SW480 (cell line): ENCODE measurements around the gene MYO7A.

Source experiments
- DNase-seq: peaks from one replicate; pipeline ENCODE4 v3.0.0-alpha.2; 2016; ENCODE audit warnings: low spot score

Gene MYO7A

DNA sequence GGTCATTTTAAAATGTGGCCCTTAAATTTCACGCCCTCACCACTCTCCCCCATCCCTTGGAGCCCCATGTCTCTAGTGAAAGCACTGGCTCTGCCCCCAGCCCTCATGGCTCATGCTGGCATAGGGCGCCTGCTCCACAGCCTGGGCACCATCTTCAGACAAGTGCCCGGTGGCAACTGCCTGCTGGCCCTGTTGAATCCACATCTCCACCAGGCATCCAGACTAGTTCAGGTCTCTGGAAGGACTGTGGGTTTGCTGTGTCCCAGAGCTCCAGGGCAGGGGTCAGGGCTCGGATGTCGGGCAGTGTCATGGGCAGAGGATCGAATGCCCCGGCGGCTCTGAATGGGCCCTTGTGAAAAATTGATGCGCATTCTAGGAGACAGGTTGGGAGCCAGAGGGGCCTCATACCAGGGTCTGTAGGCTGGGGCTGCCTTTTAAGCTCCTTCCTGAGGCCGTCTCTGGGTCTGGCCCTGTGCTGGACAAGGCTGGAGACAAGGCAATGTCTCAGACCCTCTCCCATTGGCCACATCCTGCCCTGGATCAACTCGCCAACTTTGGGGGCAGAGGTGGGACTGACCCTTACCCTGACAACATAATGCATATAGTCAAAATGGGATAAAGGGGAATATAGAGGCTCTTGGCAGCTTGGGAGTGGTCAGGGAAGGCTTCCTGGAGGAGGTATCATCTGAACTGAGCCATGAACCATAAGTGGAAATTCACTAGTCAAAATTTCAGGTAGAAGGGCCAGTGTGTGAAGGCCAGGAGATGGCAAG is 1.2 kb downstream of the MYO7A start:
- no peak for DNase-seq

DNA sequence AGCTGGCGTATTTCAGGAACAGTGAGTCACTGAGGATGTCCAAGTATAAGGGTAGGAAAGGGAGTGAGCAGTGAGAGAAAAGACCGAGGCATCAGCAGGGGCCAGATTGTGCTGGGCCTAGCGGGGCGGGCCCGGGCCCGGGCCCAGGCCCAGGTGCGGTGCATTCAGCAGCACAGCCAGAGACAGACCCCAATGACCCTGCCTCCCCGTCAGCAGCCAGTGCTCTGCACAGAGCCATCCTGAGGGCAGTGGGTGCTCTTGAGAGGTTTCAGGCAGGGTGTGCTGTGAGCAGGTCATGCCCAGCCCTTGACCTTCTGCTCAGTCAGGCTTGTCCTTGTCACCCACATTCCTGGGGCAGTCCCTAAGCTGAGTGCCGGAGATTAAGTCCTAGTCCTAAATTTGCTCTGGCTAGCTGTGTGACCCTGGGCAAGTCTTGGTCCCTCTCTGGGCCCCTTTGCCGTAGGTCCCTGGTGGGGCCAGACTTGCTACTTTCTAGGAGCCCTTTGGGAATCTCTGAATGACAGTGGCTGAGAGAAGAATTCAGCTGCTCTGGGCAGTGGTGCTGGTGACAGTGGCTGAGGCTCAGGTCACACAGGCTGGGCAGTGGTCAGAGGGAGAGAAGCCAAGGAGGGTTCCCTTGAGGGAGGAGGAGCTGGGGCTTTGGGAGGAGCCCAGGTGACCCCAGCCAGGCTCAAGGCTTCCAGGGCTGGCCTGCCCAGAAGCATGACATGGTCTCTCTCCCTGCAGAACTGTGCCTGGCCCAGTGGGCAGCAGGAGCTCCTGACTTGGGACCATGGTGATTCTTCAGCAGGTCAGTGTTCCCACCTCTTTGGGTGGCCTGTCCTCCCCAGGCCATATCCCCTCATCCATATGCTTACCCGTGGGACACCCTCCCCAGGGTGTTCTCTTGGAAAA is 2.1 kb downstream of the MYO7A start:
- no peak for DNase-seq

- no peak for DNase-seq
These were observed 2.9 kb downstream of the MYO7A start for GRCh38 chr11:77130763-77131513.

- DNase-seq: no peak
These were observed 3.5 kb downstream of the MYO7A start for GRCh38 chr11:77131560-77131959.

DNA sequence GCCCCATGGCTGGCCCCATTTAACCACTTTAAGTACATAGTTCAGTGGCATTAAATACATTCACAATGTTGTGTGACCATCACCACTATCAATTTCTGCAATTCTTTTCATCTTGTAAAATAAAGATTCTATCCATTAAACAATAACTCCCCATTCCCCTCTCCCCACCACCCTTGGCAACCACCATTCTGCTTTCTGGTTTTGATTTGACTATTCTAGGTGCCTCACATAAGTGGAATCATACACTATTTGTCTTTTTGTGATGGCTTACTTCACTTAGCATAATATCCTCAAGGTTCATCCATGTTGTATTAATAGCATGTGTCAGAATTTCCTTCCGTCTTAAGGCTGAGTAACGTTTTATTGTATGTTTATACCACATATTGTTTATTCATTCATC is 7.0 kb downstream of the MYO7A start:
- no peak for DNase-seq

DNA sequence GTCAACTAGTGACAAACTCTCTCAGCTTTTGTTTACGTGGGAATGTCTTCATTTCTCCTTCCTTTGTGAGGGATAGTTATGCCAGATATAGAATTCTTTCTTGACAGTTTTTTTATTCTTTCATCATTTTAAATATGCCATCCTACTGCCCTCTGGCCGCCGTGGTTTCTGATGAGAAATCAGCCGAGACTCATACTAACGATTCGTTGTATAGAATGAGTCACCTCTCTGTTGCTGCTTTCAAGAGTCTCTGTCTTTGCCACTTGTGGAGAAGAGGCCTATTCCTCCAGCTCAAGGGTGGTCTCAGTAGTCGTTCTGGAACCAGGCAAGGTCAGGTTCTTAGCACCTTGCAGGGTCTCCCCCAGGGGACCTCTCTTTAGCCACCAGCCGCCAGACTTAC is 8.0 kb downstream of the MYO7A start:
- DNase-seq: no peak

- DNase-seq: no peak
These were observed 8.9 kb downstream of the MYO7A start for GRCh38 chr11:77136784-77137420.

DNA sequence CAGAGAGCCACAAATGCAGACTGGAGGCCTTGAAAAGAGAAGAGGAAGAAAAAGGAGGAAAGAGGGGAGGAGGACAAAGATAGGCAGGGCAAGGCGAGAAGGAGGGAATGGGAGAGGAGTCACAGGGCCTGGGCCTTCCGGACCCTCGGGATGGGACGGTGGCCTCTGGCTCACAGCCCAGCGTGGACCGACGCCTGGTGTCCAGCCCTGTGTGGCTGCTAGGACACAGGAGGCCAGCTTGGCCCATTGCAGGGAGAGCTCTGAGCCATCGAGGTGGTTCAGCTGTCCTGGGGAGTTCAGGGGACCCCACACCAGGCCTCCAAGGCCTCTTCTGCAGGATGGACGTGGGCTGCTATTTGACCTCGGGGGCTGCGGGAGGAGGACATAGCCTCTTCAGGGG is 9.4 kb downstream of the MYO7A start:
- DNase-seq: no peak

DNA sequence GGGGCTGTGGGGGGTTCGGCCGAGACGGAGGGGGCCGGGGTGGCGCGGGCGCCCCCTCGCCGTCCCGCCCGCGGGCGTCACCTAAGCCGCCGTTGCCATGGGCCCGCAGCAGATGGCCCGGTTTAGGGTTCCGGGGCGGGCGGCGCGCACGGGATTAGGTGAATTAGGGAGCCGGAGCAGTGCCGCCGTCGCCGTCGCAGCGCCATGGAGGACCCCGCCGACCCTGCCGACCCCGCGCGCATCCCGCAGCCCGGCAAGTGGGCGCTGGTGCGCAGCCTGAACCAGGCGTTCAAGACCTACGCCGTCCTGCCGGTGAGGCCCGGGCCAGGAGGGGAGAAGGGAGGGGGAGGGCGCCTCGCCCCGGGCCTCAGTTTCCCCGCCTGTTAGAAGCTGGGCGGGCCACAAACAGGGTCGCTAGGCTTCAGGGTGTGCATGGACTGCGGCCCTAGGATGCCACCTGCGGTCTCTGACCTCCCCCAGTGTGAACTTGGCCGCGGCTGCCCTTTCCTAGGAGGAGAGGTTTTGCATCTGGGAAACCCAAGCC is 10.1 kb downstream of the MYO7A start:
- no peak for DNase-seq

GRCh38 chr11:77139201-77139600 is 11.2 kb downstream of the MYO7A start:
- DNase-seq: no peak

- DNase-seq: no peak
These were observed 12.3 kb downstream of the MYO7A start for GRCh38 chr11:77140231-77140851.

GRCh38 chr11:77141034-77141433 is 13.0 kb downstream of the MYO7A start:
- DNase-seq: no peak

- DNase-seq: no peak
These were observed 13.4 kb downstream of the MYO7A start for GRCh38 chr11:77141475-77141874.

DNA sequence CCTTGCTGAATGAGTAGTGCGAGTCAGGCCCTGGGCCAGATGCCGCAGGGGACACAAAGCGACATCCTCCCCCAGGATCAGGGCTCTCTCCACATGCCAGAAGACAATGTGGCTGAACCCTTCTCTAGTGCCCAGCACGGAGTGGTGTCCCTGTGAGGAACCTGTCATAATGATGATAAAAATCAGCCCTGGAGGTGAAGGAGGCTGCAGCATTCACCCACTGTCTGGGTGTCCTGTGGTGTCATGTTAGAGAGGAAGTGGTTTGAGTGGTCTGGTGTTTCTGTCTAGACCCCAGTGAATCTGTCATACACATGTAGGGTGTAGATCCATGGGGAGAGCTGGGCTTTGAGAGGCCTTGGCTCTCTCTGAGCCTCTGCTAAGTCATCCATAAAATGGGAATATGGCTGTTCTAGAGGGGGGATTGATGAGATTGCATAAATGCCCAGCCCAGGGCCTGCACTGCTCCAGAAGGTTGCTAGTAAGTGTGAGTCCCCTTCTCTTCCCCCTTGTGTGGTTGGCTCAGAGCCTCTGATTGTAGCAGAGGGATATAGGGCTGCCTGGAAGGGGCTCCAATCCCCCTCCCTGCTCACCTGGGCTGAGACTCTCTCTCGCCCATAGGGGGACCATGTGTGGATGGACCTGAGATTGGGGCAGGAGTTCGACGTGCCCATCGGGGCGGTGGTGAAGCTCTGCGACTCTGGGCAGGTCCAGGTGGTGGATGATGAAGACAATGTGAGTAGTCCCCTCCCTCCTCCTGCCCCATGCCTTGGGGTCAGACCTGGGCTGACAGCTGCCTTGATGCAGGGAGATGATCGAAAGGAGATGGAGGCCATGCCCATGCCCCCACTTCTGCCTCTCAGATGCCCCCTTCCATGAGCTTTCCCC is 14.3 kb downstream of the MYO7A start:
- no peak for DNase-seq

DNA sequence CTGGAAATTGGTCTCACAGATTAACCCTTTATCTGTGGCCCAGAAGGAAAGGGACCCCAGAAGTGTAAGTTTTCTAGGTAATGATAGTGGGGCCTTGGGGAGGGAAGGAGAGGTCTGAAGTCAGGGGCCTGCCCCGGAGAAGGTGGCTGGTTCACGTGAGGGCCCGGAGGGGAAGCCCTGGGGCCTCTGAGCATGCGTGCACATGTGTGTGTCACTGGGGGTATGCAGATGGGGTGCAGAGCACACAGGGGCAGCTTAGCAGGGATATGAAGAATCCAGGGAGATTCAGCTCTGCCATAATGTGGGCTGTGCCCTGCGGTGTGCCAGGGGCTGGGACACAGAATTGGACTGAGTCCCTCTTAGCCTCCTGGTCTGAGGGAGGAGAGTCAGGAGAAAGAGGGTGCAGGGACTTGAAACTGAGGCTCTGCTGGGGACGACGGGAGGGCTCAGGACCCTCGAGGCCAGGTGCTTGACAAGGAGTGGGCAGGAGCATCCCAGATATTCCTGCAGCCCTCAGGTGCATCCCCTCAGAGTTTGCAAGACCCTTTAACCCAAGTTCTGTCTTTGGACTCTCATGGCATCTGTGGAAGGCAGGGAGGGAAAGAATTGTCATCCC is 15.5 kb downstream of the MYO7A start:
- no peak for DNase-seq

DNA sequence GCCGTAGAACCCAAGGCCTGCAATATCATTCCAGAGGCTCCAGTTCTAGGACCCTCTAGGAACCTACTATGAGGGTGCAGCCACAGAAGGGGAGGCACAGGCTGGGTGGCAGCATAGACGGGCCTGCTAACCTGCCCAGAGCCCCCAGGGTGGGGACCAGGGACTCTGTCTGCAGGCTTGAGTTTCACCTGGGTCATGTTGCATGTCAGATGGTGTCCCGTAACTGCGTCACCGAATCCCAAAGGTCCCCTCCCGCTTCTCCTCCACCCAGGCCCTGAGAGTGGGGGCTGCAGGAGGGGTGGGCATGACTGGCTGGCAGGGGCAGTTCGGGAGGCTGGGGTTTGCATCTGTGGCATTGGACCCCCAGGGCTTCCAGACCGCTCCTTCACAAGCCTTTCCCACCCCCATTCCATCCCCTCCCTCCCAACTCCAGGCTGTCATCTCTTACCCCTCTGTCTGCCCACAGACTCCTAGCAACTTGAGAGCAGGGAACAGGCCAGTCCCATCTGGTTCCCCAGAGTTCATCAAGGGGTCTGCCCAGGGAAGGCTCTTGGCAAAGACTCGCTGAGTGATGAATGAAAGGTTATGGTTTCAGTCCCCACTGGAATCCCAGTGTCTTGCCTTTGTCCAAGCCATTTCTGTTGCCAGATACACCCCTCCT is 16.3 kb downstream of the MYO7A start:
- no peak for DNase-seq

DNA sequence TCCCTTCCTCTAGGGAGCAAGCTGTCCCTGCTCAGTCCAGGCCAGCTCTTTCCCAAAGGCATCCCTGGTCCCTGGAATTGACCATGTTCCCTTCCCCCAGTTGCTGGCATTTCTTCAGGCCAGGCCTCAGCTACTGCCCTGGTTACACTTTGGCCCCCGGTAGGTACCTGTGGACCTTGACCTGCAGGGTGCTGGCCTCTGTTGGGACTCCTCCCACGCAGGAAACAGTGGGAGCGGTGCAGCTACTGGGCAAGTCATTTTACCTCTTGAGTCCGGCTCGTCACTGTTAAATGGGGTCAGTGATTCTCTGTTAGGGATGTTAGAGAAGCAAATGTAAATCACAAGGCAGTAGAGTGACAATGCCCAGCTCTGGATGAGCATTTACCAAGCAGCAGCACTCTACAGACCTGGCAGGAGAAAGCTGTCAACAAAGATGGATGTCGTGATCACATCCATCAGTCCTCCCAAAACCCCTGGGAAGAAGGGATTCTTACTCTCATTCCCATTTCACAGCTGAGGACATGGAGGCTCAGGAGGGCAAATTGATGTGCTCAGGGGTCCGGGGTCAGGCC is 16.9 kb downstream of the MYO7A start:
- DNase-seq: no peak

DNA sequence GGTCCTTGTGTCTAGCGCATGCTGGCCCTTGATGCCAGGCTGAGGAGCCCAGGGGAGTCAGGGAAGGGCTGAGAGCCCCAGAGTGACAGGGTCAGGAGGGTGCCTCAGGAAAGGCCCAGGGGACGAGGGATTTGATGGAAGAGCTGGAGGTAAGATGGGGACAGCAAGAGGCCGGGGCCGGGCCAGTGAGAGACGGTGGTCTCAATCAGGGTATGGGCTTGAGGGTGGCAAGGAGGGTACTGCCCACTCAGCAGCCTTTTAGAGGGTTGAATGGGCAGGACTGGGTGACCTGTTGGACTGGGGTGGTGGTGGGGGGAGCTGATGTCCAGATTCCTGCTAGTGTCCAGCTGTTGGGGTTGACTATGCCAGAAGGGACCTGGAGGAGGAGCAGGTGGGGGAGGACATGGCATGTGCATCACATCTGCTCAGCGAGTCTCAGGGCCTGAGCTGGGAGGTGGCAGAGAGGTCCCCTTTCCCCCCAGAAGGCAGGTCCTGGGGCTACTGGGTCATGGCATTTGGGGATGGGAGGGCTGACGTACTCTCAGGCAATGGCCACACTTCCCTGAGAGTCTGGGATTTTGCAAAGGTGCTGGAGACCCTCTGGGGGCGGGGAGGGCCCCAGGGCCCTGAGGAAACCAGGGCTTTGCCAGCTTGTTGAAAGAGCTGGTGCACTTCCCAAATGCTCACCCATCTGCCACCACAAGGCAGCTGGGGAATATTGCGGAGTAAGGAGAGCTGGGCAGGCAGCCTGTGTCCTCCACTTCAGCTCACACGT is 18.4 kb downstream of the MYO7A start:
- no peak for DNase-seq
